Right lobe of liver (tissue), 4 donors: ENCODE data around the gene BCL2.

Experiments used
- POLR2A ChIP-seq: fragments of 450-650 bp; IDR thresholded peaks from one replicate; pipeline ENCODE4 v1.6.1; 2017; ENCODE audit warnings: antibody characterized with exemption, mild to moderate bottlenecking
- TF ChIP-seq, protein P1 (sequence below), 4 donors: fragments of 200-600 bp in 3 of 4; fragments of 450-650 bp in 1 of 4; IDR thresholded peaks; one replicate each; pipeline versions ENCODE4 v1.5.1 to v1.8.0; 2016 to 2022; ENCODE audit warnings: antibody characterized with exemption in 4 of 4, mild to moderate bottlenecking in 2 of 4
- donor health status: DM: no; HTN: no; CAD: no.
- donor health status: DM: no; HTN: no; CAD: no.
- donor health status: DM: no; HTN: yes; CAD: no.

DNA sequence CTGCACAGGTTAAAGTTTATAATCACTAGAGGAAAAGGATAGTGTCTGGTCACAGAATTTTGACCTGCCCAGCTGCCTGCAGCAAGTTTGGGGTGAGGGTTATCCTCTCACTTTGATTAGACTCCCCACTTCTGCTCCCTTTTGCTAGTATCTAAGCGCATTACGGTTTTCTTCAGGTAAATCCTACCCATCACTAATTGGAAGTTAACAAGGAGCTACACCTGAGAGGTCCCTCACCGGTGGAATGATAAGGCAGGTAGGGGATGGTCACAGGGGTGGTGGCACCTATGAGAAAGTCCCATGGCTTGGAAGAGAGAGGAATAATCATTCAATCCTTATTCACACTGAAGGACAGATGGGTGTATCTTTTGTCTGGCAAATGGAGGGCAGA lies 7.6 kb downstream of the BCL2 start:
- no peak for TF ChIP-seq POLR2A
- TF ChIP-seq, protein P1, sequence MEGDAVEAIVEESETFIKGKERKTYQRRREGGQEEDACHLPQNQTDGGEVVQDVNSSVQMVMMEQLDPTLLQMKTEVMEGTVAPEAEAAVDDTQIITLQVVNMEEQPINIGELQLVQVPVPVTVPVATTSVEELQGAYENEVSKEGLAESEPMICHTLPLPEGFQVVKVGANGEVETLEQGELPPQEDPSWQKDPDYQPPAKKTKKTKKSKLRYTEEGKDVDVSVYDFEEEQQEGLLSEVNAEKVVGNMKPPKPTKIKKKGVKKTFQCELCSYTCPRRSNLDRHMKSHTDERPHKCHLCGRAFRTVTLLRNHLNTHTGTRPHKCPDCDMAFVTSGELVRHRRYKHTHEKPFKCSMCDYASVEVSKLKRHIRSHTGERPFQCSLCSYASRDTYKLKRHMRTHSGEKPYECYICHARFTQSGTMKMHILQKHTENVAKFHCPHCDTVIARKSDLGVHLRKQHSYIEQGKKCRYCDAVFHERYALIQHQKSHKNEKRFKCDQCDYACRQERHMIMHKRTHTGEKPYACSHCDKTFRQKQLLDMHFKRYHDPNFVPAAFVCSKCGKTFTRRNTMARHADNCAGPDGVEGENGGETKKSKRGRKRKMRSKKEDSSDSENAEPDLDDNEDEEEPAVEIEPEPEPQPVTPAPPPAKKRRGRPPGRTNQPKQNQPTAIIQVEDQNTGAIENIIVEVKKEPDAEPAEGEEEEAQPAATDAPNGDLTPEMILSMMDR (IDR thresholded peaks at IDR 0.05), result no peak
